Heart left ventricle (tissue), 13 donors: ENCODE measurements around the gene CRADD.

Experiments
- POLR2A ChIP-seq, 2 donors: fragments of 450-650 bp; IDR thresholded peaks; one replicate each; pipeline ENCODE4 v1.6.1; 2017; ENCODE audit warnings: antibody characterized with exemption in 2 of 2, mild to moderate bottlenecking in 2 of 2, moderate library complexity in 2 of 2
- TF ChIP-seq, protein P1 (sequence below), 12 donors: fragments of 200-600 bp; sonication (generic) in 4 of 12; IDR thresholded peaks; one replicate each; pipeline versions ENCODE4 v1.5.0 to v1.8.0; 2018 to 2022; ENCODE audit warnings: antibody characterized with exemption in 12 of 12, mild to moderate bottlenecking in 5 of 12
- donor health status: ischemic (EF 13 %, LVEDD 7.1; RV severe dilation, severe dysfunction).
- donor health status: DM: no; HTN: yes; CAD: no.
- donor health status: DM: no; HTN: no; CAD: no.
- donor health status: ischemic (EF 25% LVEDD 6.9; RV normal size, moderate dysfunction).
- donor health status: ischemic (EF 25% LVEDD 5.7; RV mildly dilated, moderate dysfunction).
- donor health status: ischemic (EF 35%, LVEDD 5.7; RV mildly dilated, moderate dysfunction).
- donor health status: nonischemic (EF 11% LVEDD 7.7; RV severe dilation, severe dysfunction).
- donor health status: DM: yes; HTN: yes; CAD: no.
- donor health status: PGD.
- donor health status: ischemic (EF 29% LVEDD 5.4; RV normal size, mild dysfunction).
- donor health status: nonischemic (EF 23%, LVEDD 6.1; RV moderate dilation, normal function).

DNA sequence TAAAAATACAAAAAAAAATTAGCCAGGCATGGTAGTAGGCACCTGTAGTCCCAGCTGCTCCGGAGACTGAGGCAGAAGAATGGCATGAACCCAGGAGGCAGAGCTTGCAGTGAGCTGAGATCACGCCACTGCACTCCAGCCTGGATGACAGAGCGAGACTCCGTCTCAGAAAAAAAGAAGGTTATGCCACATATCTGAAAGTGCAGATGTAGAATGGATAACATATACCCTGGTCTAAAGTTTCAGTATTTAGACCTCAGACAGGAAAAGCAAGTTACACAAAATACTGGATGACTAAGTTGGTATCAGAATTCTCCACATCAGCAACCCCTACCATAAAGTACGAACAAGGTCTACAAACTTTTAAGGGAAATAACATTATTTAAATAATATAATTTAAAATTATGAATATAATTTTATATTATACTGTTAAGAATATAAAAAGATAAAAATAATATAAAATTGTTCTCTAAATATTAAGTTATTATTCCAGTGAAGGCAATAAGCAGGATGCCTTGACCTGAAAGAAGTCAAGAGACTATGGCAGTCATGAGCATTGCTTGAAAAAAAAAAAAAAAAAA lies 169.9 kb downstream of the CRADD start:
- no peak for TF ChIP-seq POLR2A (IDR thresholded peaks at IDR 0.05)
- TF ChIP-seq, protein P1, sequence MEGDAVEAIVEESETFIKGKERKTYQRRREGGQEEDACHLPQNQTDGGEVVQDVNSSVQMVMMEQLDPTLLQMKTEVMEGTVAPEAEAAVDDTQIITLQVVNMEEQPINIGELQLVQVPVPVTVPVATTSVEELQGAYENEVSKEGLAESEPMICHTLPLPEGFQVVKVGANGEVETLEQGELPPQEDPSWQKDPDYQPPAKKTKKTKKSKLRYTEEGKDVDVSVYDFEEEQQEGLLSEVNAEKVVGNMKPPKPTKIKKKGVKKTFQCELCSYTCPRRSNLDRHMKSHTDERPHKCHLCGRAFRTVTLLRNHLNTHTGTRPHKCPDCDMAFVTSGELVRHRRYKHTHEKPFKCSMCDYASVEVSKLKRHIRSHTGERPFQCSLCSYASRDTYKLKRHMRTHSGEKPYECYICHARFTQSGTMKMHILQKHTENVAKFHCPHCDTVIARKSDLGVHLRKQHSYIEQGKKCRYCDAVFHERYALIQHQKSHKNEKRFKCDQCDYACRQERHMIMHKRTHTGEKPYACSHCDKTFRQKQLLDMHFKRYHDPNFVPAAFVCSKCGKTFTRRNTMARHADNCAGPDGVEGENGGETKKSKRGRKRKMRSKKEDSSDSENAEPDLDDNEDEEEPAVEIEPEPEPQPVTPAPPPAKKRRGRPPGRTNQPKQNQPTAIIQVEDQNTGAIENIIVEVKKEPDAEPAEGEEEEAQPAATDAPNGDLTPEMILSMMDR (IDR thresholded peaks at IDR 0.05) = no peak
